Transverse colon (tissue), 3 donors: ENCODE results near the gene RAB4B.
"Not testable (repeated sequence)": the region's sequence is repeated elsewhere in the genome, so short reads cannot be mapped to it uniquely, and the experiment has no call there.

Experiments used
- EP300 ChIP-seq: sonication (generic); formaldehyde crosslinking; IDR thresholded peaks from one replicate; pipeline ENCODE4 v1.6.1; 2017; ENCODE audit warnings: antibody characterized with exemption, low read depth
- TF ChIP-seq, protein P1 (sequence below), 5 experiments: fragments of 200-600 bp in 3 of 5; fragments of 450-650 bp in 2 of 5; sonication (generic) in 3 of 5; IDR thresholded peaks; 1 replicate in 2 of 5; 2 replicates in 3 of 5; pipeline ENCODE4 v1.5.1; 2016 to 2017; ENCODE audit warnings: antibody characterized with exemption in 5 of 5, inconsistent platforms in 3 of 5, mild to moderate bottlenecking in 2 of 5, moderate library complexity in 1 of 5

DNA sequence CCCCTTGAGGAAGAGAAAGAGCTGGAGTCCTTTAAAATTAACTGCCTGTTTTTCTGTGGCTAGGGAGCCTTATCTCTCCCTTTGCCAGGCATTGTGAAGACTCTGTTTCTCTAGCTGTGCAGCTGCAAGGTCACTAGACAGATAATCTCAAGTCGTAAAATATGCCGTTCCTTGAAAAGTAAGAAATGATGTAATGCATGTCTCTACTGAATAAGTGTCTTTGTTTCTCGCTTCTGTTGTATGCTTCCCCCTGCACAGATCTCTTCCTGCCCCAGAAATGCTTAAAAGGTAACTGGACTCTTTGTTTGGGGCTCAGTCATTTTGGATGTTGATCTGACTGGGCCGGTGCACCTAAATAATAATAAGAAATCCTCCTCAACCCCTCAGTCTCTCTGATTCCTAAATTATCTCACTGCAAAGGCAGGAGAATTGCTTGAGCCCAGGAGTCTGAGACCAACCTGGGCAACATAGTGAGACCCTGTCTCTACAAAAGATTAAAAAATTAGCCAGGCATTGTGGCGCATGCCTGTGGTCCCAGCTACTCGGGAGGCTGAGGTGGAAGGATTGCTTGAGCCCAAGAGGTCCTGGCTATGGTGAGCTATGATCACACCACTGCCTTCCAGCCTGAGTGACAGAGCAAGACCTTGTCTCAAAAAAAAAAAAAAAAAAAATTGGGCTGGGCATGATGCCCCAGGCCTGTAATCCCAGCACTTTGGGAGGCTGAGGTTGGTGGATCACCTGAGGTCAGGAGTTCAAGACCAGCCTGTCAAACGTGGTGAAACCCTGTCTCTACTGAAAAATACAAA is 55.9 kb downstream of the RAB4B start:
- TF ChIP-seq, protein P1, sequence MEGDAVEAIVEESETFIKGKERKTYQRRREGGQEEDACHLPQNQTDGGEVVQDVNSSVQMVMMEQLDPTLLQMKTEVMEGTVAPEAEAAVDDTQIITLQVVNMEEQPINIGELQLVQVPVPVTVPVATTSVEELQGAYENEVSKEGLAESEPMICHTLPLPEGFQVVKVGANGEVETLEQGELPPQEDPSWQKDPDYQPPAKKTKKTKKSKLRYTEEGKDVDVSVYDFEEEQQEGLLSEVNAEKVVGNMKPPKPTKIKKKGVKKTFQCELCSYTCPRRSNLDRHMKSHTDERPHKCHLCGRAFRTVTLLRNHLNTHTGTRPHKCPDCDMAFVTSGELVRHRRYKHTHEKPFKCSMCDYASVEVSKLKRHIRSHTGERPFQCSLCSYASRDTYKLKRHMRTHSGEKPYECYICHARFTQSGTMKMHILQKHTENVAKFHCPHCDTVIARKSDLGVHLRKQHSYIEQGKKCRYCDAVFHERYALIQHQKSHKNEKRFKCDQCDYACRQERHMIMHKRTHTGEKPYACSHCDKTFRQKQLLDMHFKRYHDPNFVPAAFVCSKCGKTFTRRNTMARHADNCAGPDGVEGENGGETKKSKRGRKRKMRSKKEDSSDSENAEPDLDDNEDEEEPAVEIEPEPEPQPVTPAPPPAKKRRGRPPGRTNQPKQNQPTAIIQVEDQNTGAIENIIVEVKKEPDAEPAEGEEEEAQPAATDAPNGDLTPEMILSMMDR (IDR thresholded peaks at IDR 0.05): not testable (repeated sequence)
- TF ChIP-seq EP300: not testable (repeated sequence)
